ENCODE data around the gene RAD18.

GRCh38 chr3:8840556-8840955 is 122.7 kb downstream of the RAD18 start:
- TF ChIP-seq CTCF (IDR thresholded peaks at IDR 0.05) (no peak), POLR2A (IDR thresholded peaks at IDR 0.05) (no peak), POLR2AphosphoS5 (IDR thresholded peaks at IDR 0.05) (no peak), EP300 (IDR thresholded peaks at IDR 0.05) (no peak)

Measured in sigmoid colon (tissue), 4 donors.